SU-DHL-6 (cell line): Measurements from ENCODE around the gene CDH13.

ENCODE experiments used
- CTCF ChIP-seq: fragments of 200-600 bp; sonication (generic); IDR thresholded peaks from one replicate; pipeline ENCODE4 v1.5.1; 2017; ENCODE audit warnings: antibody characterized with exemption, mild to moderate bottlenecking, low read length, moderate library complexity; ENCODE audit not compliant: insufficient read depth, poor library complexity, severe bottlenecking
- EZH2phosphoT487 ChIP-seq: fragments of 200-600 bp; sonication (generic), shearing (Covaris generic); conservative IDR thresholded peaks from 2 replicates; pipeline ENCODE4 v1.6.1; 2018; ENCODE audit warnings: mild to moderate bottlenecking, antibody characterized with exemption, low read length, moderate library complexity, mixed read lengths

GRCh38 chr16:83046664-83047063 is 419.9 kb downstream of the CDH13 start:
- TF ChIP-seq CTCF, result no peak
- no peak for TF ChIP-seq EZH2phosphoT487
